ENCODE results near the gene MYO15A. TPM values are rescaled to one million over a fixed set of nuclear protein-coding genes. Genes with fewer than 3 reads are reported as not detected.

MYO15A gene
- total RNA-seq, 2 donors from 2014 or later, result 0.32 to 8.3 TPM

DNA sequence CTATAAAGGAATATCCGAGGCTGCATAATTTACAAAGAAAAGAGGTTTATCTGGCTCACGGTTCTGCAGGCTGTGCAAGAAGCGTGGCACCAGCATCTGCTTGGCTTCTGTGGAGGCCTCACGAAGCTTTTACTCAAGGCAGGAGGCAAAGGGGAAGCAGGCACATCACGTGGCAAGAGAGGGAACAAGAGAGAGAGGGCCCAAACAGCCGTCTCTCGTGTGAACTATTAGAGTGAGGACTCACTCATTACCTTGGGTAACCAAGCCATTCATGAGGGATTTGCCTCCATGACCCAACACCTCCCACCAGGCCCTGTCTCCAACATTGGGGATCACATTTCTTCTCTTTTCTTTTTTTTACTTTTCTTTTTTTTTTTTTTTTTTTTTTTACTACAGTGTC, 67.6 kb downstream of the MYO15A start:
- H3K36me3 ChIP-seq, result no peaks in the 10 kb centered on the region
- H3K4me3 ChIP-seq, result no peak overlapping the region
- intact Hi-C loops (cut with DNase I), result no loop called here
- H3K27me3 ChIP-seq (replicated peaks; ENCODE audit: insufficient read depth), result no peaks in the 10 kb centered on the region
- no peak overlapping the region for H3K27ac ChIP-seq
- TF ChIP-seq POLR2AphosphoS5 (IDR thresholded peaks at IDR 0.05), result no peak
- TF ChIP-seq, protein P1, sequence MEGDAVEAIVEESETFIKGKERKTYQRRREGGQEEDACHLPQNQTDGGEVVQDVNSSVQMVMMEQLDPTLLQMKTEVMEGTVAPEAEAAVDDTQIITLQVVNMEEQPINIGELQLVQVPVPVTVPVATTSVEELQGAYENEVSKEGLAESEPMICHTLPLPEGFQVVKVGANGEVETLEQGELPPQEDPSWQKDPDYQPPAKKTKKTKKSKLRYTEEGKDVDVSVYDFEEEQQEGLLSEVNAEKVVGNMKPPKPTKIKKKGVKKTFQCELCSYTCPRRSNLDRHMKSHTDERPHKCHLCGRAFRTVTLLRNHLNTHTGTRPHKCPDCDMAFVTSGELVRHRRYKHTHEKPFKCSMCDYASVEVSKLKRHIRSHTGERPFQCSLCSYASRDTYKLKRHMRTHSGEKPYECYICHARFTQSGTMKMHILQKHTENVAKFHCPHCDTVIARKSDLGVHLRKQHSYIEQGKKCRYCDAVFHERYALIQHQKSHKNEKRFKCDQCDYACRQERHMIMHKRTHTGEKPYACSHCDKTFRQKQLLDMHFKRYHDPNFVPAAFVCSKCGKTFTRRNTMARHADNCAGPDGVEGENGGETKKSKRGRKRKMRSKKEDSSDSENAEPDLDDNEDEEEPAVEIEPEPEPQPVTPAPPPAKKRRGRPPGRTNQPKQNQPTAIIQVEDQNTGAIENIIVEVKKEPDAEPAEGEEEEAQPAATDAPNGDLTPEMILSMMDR (IDR thresholded peaks at IDR 0.05), result no peak
- TF ChIP-seq POLR2A (IDR thresholded peaks at IDR 0.05), result no peak
- DNase-seq (ENCODE audit: low spot score), result no peak
- 79% methylated on average over 7 of the region's 7 CpGs for WGBS
- H3K9me3 ChIP-seq, result no peaks in the 10 kb centered on the region
- H3K4me1 ChIP-seq (replicated peaks), result no peaks in the 10 kb centered on the region

DNA sequence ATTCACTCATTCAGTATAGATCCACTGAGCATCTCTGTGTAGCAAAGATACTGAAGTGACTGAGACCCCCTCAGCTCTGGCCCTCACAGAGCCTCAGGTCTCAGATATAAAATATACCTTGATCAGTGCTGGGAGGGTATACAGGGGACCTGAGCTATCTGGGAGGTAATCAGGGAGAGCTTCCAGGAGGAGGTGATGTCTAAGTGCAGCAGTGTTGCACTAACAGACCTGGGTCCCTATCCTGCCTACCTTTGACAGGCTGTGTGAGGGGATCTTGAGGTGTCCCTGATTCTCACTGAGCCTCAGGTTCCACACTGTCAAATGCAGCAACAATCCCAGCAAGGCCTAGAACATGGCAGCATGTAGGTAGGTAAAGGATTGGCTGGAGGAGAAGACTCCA, 68.6 kb downstream of the MYO15A start:
- no peak for DNase-seq (ENCODE audit: low spot score)
- intact Hi-C loops (cut with DNase I), result no loop called here
- H3K9me3 ChIP-seq, result no peaks in the 10 kb centered on the region
- H3K4me3 ChIP-seq, result no peak overlapping the region
- no peaks in the 10 kb centered on the region for H3K27me3 ChIP-seq (replicated peaks; ENCODE audit: insufficient read depth)
- H3K4me1 ChIP-seq (replicated peaks), result peaks cover 3% of the 10 kb centered on the region
- no peaks in the 10 kb centered on the region for H3K36me3 ChIP-seq
- TF ChIP-seq POLR2AphosphoS5 (IDR thresholded peaks at IDR 0.05) (no peak), POLR2A (IDR thresholded peaks at IDR 0.05) (no peak)
- TF ChIP-seq, protein P1 (IDR thresholded peaks at IDR 0.05), result no peak
- no peak overlapping the region for H3K27ac ChIP-seq

DNA sequence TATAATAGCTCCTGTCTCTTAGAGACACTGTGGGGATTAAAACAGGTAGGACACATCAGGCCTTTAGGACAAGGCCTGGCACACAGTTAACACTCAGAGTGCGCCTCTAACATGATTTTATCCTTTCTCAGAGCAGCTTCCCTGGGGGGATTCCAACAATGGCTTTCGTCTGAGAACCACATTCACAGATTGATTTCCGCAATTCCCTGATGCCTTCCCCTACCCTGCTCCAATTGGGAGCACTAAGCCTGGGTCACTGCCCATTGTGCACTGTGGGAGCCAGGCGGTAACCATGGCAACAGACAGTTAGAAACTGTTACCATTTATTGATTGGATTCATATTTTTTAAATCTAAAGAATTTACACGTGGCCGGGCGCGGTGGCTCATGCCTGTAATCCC, 69.2 kb downstream of the MYO15A start:
- Histone ChIP-seq H3K4me3 (no peak overlapping the region), H3K4me1 (replicated peaks) (peaks cover 8% of the 10 kb centered on the region), H3K27me3 (replicated peaks; ENCODE audit: insufficient read depth) (no peaks in the 10 kb centered on the region), H3K9me3 (no peaks in the 10 kb centered on the region), H3K36me3 (no peaks in the 10 kb centered on the region), H3K27ac (no peak overlapping the region)
- 95% methylated on average over 8 of the region's 8 CpGs for WGBS
- intact Hi-C loops (cut with DNase I), result no loop called here
- TF ChIP-seq, protein P1 (IDR thresholded peaks at IDR 0.05), result no peak
- no peak for TF ChIP-seq POLR2AphosphoS5 (IDR thresholded peaks at IDR 0.05)
- TF ChIP-seq POLR2A (IDR thresholded peaks at IDR 0.05), result no peak
- DNase-seq (ENCODE audit: low spot score), result no peak

DNA sequence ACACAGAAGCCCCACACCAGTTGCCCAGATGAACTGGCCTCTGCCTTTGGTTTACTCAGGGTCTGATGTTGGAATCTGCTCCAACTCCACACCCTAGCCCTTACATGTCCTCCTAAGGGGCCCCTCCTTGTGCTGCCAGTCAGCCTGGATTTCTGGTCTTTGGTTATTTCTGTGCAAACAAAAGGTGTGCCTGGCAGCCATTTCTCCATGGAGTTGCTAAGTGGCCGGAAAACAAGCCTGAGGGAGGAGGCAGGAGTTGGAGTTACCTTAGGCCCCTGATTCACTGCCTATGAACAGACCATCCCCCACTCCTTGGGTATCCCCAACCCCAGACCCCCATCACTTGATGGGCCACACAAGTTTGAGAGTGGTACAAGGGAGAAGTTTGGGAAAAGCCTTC, 70.6 kb downstream of the MYO15A start:
- TF ChIP-seq POLR2AphosphoS5 (IDR thresholded peaks at IDR 0.05) (no peak), POLR2A (IDR thresholded peaks at IDR 0.05) (no peak)
- TF ChIP-seq, protein P1 (IDR thresholded peaks at IDR 0.05), result no peak
- intact Hi-C loops (cut with DNase I), result no loop called here
- WGBS, result 72% methylated on average over 1 of the region's 1 CpG
- DNase-seq (ENCODE audit: low spot score), result no peak
- no peak overlapping the region for H3K27ac ChIP-seq
- peaks cover 8% of the 10 kb centered on the region for H3K4me1 ChIP-seq (replicated peaks)
- no peaks in the 10 kb centered on the region for H3K36me3 ChIP-seq
- no peaks in the 10 kb centered on the region for H3K27me3 ChIP-seq (replicated peaks; ENCODE audit: insufficient read depth)
- H3K4me3 ChIP-seq, result no peak overlapping the region
- H3K9me3 ChIP-seq, result no peaks in the 10 kb centered on the region

DNA sequence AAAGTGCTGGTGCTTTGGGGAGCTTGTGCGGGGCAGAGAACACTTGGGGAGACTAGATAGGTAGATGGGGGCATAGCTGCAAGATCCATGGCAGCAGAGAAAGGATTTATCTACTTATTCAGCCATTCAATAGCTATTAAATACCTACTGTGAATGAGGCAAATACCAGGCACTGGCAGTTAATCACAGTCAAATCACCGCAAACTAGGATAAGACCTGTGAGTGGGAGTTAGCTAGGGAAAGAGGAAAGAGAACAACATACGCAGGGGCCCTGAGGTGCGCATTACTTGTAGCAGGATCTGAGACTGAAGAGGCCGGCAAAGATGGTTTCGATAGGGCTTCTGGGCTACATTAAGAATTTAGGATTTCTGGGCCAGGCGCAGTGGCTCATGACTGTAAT, 71.2 kb downstream of the MYO15A start:
- 93% methylated on average over 7 of the region's 7 CpGs for WGBS
- H3K27ac ChIP-seq, result no peak overlapping the region
- no peaks in the 10 kb centered on the region for H3K9me3 ChIP-seq
- no peak for DNase-seq (ENCODE audit: low spot score)
- H3K27me3 ChIP-seq (replicated peaks; ENCODE audit: insufficient read depth), result no peaks in the 10 kb centered on the region
- no peak for TF ChIP-seq POLR2AphosphoS5 (IDR thresholded peaks at IDR 0.05)
- TF ChIP-seq POLR2A (IDR thresholded peaks at IDR 0.05), result no peak
- TF ChIP-seq, protein P1 (IDR thresholded peaks at IDR 0.05), result no peak
- intact Hi-C loops (cut with DNase I), result no loop called here
- H3K4me1 ChIP-seq (replicated peaks), result peaks cover 8% of the 10 kb centered on the region
- no peak overlapping the region for H3K4me3 ChIP-seq
- no peaks in the 10 kb centered on the region for H3K36me3 ChIP-seq
